ENCODE measurements around the gene SEPTIN8. TPM values are rescaled to one million over a fixed set of nuclear protein-coding genes. Genes with fewer than 3 reads are reported as not detected.

SEPTIN8 gene
- total and polyA plus RNA-seq, 12 donors = 11.3 to 41.8 (median 30.4) TPM

DNA sequence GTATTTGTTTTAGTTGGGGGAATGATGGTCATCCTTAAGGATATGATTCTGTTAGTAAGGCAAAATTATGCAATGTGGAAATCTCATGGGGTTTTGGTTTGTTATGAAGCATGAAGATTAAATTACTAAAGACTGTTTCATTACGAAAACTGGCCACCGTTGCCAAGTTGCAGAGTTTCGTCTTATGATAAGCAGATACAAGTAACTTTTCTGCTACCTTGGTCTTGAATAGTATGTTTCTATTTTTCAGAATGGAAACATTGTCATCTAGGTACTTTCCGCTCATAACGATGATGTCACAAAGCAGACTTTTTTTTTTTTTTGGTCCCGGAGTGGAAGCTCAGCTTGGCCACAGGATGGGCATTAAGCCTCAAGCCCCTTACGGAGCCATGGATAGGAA lies 25.6 kb downstream of the SEPTIN8 start:
- no peak overlapping the region for H3K27ac ChIP-seq
- peaks cover 4 to 13% (median 9%) of the 10 kb centered on the region in 9 donors for H3K4me1 ChIP-seq
- WGBS, 2 donors = 71 to 73% methylated on average over 7 of the region's 7 CpGs

DNA sequence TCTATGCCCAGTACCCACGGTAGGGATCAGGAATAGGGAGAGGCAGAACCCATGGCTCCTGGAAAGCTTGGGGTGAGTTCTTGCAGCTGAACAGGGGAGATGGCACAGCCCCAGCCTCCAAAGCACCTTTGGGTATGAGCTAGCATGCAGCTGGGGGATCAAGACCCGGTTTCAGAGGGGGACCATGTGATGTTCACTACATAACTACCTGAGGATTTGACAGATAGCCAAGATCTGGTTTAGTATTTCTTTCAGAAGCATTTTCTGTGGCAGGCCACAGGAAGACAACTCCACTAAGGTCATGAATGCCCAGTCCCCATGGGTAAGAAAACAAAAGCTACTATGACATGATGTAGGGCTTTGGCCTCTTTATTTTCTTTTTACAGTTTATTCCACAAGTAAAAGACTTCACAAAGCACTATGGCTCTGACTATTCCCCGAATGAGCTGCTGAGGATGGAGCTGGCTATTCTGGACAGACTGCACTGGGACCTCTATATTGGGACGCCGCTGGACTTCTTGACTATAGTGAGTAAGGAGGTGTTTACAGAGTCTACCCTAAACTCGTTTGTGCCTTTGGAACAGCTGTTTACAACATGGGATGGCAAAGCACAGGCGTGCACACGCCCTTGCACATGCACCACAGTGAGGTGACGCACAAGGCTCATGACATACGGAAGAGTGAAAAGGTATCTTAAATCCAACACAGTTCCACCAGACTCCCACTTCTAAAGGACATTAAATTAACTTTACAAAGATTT lies 26.4 kb downstream of the SEPTIN8 start:
- Histone ChIP-seq H3K4me3 (no peak overlapping the region), H3K27ac (peak overlapping the region in 1 of 10 donors; percentile 13), H3K36me3 (peaks cover 0 to 41% (median 0%) of the 10 kb centered on the region in 9 donors), H3K9me3 (no peaks in the 10 kb centered on the region), H3K4me1 (peaks cover 4 to 14% (median 9%) of the 10 kb centered on the region in 9 donors), H3K27me3 (peaks cover 0 to 30% (median 16%) of the 10 kb centered on the region in 7 donors)
- DNase-seq = no peak
- TF ChIP-seq, protein P1, sequence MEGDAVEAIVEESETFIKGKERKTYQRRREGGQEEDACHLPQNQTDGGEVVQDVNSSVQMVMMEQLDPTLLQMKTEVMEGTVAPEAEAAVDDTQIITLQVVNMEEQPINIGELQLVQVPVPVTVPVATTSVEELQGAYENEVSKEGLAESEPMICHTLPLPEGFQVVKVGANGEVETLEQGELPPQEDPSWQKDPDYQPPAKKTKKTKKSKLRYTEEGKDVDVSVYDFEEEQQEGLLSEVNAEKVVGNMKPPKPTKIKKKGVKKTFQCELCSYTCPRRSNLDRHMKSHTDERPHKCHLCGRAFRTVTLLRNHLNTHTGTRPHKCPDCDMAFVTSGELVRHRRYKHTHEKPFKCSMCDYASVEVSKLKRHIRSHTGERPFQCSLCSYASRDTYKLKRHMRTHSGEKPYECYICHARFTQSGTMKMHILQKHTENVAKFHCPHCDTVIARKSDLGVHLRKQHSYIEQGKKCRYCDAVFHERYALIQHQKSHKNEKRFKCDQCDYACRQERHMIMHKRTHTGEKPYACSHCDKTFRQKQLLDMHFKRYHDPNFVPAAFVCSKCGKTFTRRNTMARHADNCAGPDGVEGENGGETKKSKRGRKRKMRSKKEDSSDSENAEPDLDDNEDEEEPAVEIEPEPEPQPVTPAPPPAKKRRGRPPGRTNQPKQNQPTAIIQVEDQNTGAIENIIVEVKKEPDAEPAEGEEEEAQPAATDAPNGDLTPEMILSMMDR (IDR thresholded peaks at IDR 0.05) = no peak
- no peak for ATAC-seq
- 76 to 90% methylated on average over 10 of the region's 10 CpGs for WGBS, 2 donors
- intact Hi-C loops (cut with DNase I) = loop anchor here in 2 of 10 donors (5.0 to 10.0 kb wide), 3 partner anchors 64 to 134 kb away; partner anchors contain the start of gene SOWAHA (in 1 of the 2)

More for the DNA sequence above, 25.6 kb downstream of the SEPTIN8 start:
- H3K27me3 ChIP-seq = peaks cover 0 to 22% (median 8%) of the 10 kb centered on the region in 7 donors
- intact Hi-C loops (cut with DNase I) = loop anchor here in 2 of 10 donors (5.0 to 10.0 kb wide), 3 partner anchors 63 to 133 kb away; partner anchors contain the start of gene SOWAHA (in 1 of the 2)
- peak in 3 of 8 donors; percentile 11 to 31 (median 14) for ATAC-seq
- no peak overlapping the region for H3K4me3 ChIP-seq
- no peaks in the 10 kb centered on the region for H3K9me3 ChIP-seq
- peaks cover 0 to 49% (median 0%) of the 10 kb centered on the region in 9 donors for H3K36me3 ChIP-seq
- TF ChIP-seq, protein P1 (IDR thresholded peaks at IDR 0.05) = no peak
- no peak for DNase-seq

DNA sequence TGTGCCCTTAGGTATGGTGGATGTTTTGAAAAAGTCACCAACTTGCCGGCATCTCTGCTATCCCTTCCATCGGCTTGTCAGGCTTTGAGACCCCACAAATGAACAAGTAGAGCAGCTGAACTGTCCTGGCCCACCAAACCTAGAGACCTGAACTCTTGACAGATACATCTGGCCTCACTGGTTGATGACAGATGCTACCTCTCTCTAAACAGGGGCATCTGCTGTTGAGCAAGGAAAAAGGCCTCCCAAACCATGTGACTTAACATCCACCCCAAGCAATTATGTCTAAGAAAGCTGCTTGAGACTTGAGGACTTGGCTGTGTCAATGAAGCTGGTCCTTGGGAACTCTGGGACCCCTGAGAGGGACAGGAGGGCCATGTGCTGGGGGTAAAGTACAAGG lies 27.5 kb downstream of the SEPTIN8 start:
- Histone ChIP-seq H3K27me3 (peaks cover 0 to 40% (median 23%) of the 10 kb centered on the region in 7 donors), H3K4me3 (no peak overlapping the region), H3K27ac (no peak overlapping the region), H3K9me3 (no peaks in the 10 kb centered on the region), H3K36me3 (peaks cover 0 to 36% (median 0%) of the 10 kb centered on the region in 9 donors), H3K4me1 (peaks cover 4 to 14% (median 9%) of the 10 kb centered on the region in 9 donors)
- TF ChIP-seq, protein P1 (IDR thresholded peaks at IDR 0.05) = no peak
- intact Hi-C loops (cut with DNase I) = loop anchor here in 3 of 10 donors (5.0 kb wide), 2 partner anchors 68 to 73 kb away; no protein-coding TSS in a partner anchor
- DNase-seq = no peak
- 97 to 100% methylated on average over 2 of the region's 2 CpGs for WGBS, 2 donors
- no peak for ATAC-seq

DNA sequence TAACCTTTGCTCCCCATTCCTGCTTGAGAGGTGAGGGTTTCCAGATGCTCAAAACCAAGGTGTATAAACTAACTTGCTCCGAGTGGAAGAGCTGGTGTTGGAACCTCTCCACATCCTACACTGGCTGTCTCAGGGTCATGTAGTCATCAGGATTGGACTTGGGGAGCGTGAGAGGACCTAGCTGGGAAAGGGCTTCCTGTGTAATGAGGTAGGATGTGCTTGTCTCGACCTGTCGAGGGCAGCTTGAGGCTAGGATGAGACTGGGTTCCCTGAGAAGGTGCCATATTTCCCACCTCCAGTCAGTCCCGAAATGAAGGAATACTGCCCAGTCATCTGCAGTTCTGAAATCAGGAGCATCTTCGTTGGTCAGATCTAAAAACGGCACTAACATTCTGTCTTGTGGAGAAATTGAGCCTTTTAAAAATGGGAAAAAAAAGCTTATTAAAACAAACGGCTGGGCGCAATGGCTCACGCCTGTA lies 28.5 kb downstream of the SEPTIN8 start:
- DNase-seq = no peak
- 91 to 93% methylated on average over 10 of the region's 10 CpGs for WGBS, 2 donors

More for the DNA sequence above, 28.5 kb downstream of the SEPTIN8 start:
- Histone ChIP-seq H3K9me3 (no peaks in the 10 kb centered on the region), H3K36me3 (peaks cover 0 to 27% (median 0%) of the 10 kb centered on the region in 9 donors), H3K4me3 (no peak overlapping the region), H3K4me1 (peaks cover 4 to 14% (median 9%) of the 10 kb centered on the region in 9 donors), H3K27me3 (peaks cover 0 to 49% (median 27%) of the 10 kb centered on the region in 7 donors), H3K27ac (no peak overlapping the region)
- TF ChIP-seq, protein P1 (IDR thresholded peaks at IDR 0.05) = no peak
- ATAC-seq = no peak
- intact Hi-C loops (cut with DNase I) = loop anchor here in 3 of 10 donors (5.0 kb wide), 2 partner anchors 69 to 74 kb away; no protein-coding TSS in a partner anchor

Data from heart right ventricle (tissue), 16 donors.